Heart right ventricle (tissue), 16 donors: ENCODE data around the gene CEP95. TPM values are rescaled to one million over a fixed set of nuclear protein-coding genes. Genes with fewer than 3 reads are reported as not detected.

Experiments
- ATAC-seq, 8 donors: fragments of 200-7000 bp; cut with Tn5 transposase; one replicate each; pipeline ENCODE4 v1.9.1; 2020; ENCODE audit warnings: mild to moderate bottlenecking in 8 of 8, moderate library complexity in 8 of 8, moderate number of reproducible peaks in 1 of 8
- DNase-seq, 2 donors: peaks; one replicate each; pipeline ENCODE4 v3.0.0-alpha.2; 2020
- H3K27ac ChIP-seq, 10 donors: fragments of 200-600 bp; sonication (generic) in 2 of 10; one replicate each; pipeline versions ENCODE4 v1.5.0 to v1.8.0; 2020 to 2022; ENCODE audit warnings: mild to moderate bottlenecking in 3 of 10
- H3K27me3 ChIP-seq, 7 donors: fragments of 200-600 bp; one replicate each; pipeline ENCODE4 v1.8.0; 2021 to 2022; ENCODE audit warnings: mild to moderate bottlenecking in 2 of 7
- H3K36me3 ChIP-seq, 9 donors: fragments of 200-600 bp; sonication (generic) in 1 of 9; one replicate each; pipeline versions ENCODE4 v1.5.0 to v1.8.0; 2020 to 2022; ENCODE audit warnings: mild to moderate bottlenecking in 2 of 9
- H3K4me1 ChIP-seq, 9 donors: fragments of 200-600 bp; sonication (generic) in 1 of 9; one replicate each; pipeline versions ENCODE4 v1.5.0 to v1.8.0; 2020 to 2022; ENCODE audit warnings: mild to moderate bottlenecking in 4 of 9
- H3K4me3 ChIP-seq, 10 donors: fragments of 200-600 bp; sonication (generic) in 2 of 10; one replicate each; pipeline versions ENCODE4 v1.5.0 to v1.8.0; 2020 to 2022; ENCODE audit warnings: mild to moderate bottlenecking in 7 of 10, moderate library complexity in 2 of 10
- H3K9me3 ChIP-seq, 11 donors: fragments of 200-600 bp in 10 of 11; sonication (generic) in 2 of 11; one replicate each; pipeline versions ENCODE4 v1.5.0 to v1.8.0; 2013 to 2022; ENCODE audit warnings: mild to moderate bottlenecking in 2 of 11, control low read depth in 1 of 11, moderate library complexity in 1 of 11
- CTCF ChIP-seq, 9 donors: fragments of 200-600 bp; sonication (generic) in 2 of 9; IDR thresholded peaks; one replicate each; pipeline versions ENCODE4 v1.5.0 to v1.8.0; 2021 to 2022; ENCODE audit warnings: antibody characterized with exemption in 9 of 9, mild to moderate bottlenecking in 5 of 9, moderate library complexity in 1 of 9
- WGBS, 2 donors: extraction: QIAGEN DNeasy Blood & Tissue Kit; methylation state at CpG; one replicate each; pipeline ENCODE4 v1.1.7; 2013; ENCODE audit warnings: inconsistent platforms in 1 of 2; 5-methylcytosine and 5-hydroxymethylcytosine counted together
- intact Hi-C, 10 donors: fragments of 100-400 bp; cut with DNase I; formaldehyde crosslinking; loops; one replicate each; pipeline versions ENCODE4 v1.11.1 to v1.14.2; 2022
- polyA plus RNA-seq, 2 donors: library from polyadenylated mRNA; stranded (reverse); fragments of 200-250 nt; gene quantifications; one replicate each; pipeline ENCODE4 v1.2.3, GENCODE V29; 2013
- total RNA-seq, 10 donors: library from RNA; stranded (reverse); fragmentation: NEBNext Ultra II Directional in 3 of 10; extraction: Animal tissue kit (Norgen Biotek cat#: 25700) in 3 of 10; gene quantifications; one replicate each; pipeline versions ENCODE4 v1.2.1 to v1.2.4, GENCODE V29; 2021 to 2023
- donor health status: Arrhythmogenic right ventricular cardiomyopathy.
- donor health status: ischemic (EF 13 %, LVEDD 7.1; RV severe dilation, severe dysfunction).
- donor health status: healthy with polysubstance abuse.
- donor health status: DM: no; HTN: yes; CAD: no.
- donor health status: DM: no; HTN: no; CAD: no.
- donor health status: ischemic (EF 25% LVEDD 6.9; RV normal size, moderate dysfunction).
- donor health status: ischemic (EF 25% LVEDD 5.7; RV mildly dilated, moderate dysfunction).
- donor health status: healthy.
- donor health status: DM: yes; HTN: yes; CAD: no.
- donor health status: Ischemic cardiomyopathy.
- donor health status: ischemic (EF 35%, LVEDD 5.7; RV mildly dilated, moderate dysfunction).
- donor health status: nonischemic (EF 11% LVEDD 7.7; RV severe dilation, severe dysfunction).
- donor health status: DM: yes; HTN: yes; CAD: no.
- donor health status: PGD.
- donor health status: ischemic (EF 29% LVEDD 5.4; RV normal size, mild dysfunction).
- donor health status: nonischemic (EF 23%, LVEDD 6.1; RV moderate dilation, normal function).

The CEP95 gene
- total and polyA plus RNA-seq, 12 donors, result 8.6 to 62.4 (median 14.6) TPM

GRCh38 chr17:64480951-64481350, 25.8 kb upstream of the CEP95 start:
- no peak for DNase-seq
- Histone ChIP-seq H3K4me1 (peaks cover 0 to 4% (median 0%) of the 10 kb centered on the region in 9 donors), H3K27me3 (no peaks in the 10 kb centered on the region), H3K9me3 (no peaks in the 10 kb centered on the region), H3K27ac (no peak overlapping the region), H3K36me3 (peaks cover 0 to 96% (median 19%) of the 10 kb centered on the region in 9 donors), H3K4me3 (no peak overlapping the region)
- TF ChIP-seq CTCF (IDR thresholded peaks at IDR 0.05), result no peak
- ATAC-seq, result no peak
- intact Hi-C loops, result no loop called here
- 93 to 100% methylated on average over 1 of the region's 1 CpG for WGBS, 2 donors

DNA sequence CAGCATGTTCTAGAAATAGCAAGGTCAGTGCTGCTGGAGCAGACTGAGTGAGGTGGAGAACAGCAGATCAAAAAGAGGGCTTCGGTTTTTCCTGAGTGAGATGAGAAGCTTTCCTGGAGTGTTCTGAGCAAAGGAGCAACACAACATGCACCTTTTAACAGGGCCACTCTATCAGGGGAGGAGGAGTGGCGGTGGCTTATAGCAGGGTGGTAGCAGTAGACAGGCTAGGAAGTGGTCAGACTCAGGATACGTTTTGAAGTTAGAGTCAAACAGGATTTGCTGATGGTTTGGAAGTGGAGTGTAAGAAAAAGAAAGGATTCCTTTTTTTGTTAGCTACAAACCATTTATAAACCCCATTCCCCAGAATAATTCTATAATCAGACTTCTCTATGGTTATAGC, 22.4 kb upstream of the CEP95 start:
- intact Hi-C loops, result no loop called here
- peaks cover 0 to 97% (median 13%) of the 10 kb centered on the region in 9 donors for H3K36me3 ChIP-seq
- TF ChIP-seq CTCF (IDR thresholded peaks at IDR 0.05), result no peak

DNA sequence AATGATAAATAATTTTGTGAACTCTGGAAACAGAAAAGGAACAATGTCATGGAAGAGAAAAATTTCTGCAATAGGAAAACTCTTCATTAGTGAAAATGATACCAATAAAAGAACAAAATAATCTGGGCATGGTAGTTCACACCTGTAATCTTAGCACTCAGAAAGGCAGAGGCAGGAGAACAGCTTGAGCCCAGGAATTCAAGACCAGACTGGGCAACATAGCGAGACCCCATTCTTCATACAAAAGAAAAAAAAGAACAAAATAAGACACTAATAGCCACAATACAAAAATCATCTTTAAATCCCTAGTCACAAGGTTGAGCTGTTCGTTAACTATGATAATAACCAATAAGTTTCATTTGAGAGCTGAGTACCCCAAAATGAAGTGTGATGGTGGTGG, 18.5 kb upstream of the CEP95 start:
- peaks cover 0 to 97% (median 19%) of the 10 kb centered on the region in 9 donors for H3K36me3 ChIP-seq

More for the DNA sequence above, 22.4 kb upstream of the CEP95 start:
- no peaks in the 10 kb centered on the region for H3K27me3 ChIP-seq
- no peaks in the 10 kb centered on the region for H3K9me3 ChIP-seq
- DNase-seq (no peak), ATAC-seq (no peak)
- H3K4me3 ChIP-seq, result no peak overlapping the region
- WGBS, 2 donors, result 81 to 89% methylated on average over 3 of the region's 3 CpGs
- peaks cover 0 to 4% (median 0%) of the 10 kb centered on the region in 9 donors for H3K4me1 ChIP-seq
- no peak overlapping the region for H3K27ac ChIP-seq

More for the DNA sequence above, 18.5 kb upstream of the CEP95 start:
- TF ChIP-seq CTCF (IDR thresholded peaks at IDR 0.05), result no peak
- Histone ChIP-seq H3K27ac (no peak overlapping the region), H3K4me1 (peaks cover 0 to 4% (median 0%) of the 10 kb centered on the region in 9 donors), H3K9me3 (no peaks in the 10 kb centered on the region), H3K4me3 (no peak overlapping the region), H3K27me3 (no peaks in the 10 kb centered on the region)
- intact Hi-C loops, result loop anchor here in 2 of 10 donors (5.0 kb wide), 1 partner anchor 66 kb away; no protein-coding TSS in a partner anchor
- DNase-seq (no peak), ATAC-seq (no peak)
- WGBS, 2 donors, result 96 to 97% methylated on average over 2 of the region's 2 CpGs
